Astrocyte (in vitro differentiated cells and primary cell): ENCODE results near the gene RTN4. TPM values are rescaled to one million over a fixed set of nuclear protein-coding genes. Genes with fewer than 3 reads are reported as not detected.
A peak's percentile ranks its signal among the peaks of the same experiment; 100 is the strongest.

Experiments
- DNase-seq: peaks from one replicate; pipeline ENCODE4 v3.0.0-alpha.2; 2010; ENCODE audit warnings: low read depth
- FAIRE-seq: peaks from 2 replicates; lab custom pipeline; 2011; peaks lifted over from hg19 to GRCh38; lab: Jason Lieb, UNC
- H2AFZ ChIP-seq: 2 replicates; pipeline ENCODE4 v1.6.0; 2012; ENCODE audit warnings: low read depth, low read length, inconsistent platforms
- H3K27ac ChIP-seq: 2 replicates; pipeline ENCODE4 v1.5.1; 2011; ENCODE audit warnings: low read depth, low read length, inconsistent platforms
- H3K27me3 ChIP-seq: 2 replicates; pipeline ENCODE4 v1.6.0; 2011; ENCODE audit warnings: low read length, inconsistent platforms; ENCODE audit not compliant: insufficient read depth
- H3K36me3 ChIP-seq: 2 replicates; pipeline ENCODE4 v1.5.1; 2011; ENCODE audit warnings: low read length, inconsistent platforms; ENCODE audit not compliant: insufficient read depth
- H3K4me1 ChIP-seq: 2 replicates; pipeline ENCODE4 v1.5.1; 2011; ENCODE audit warnings: low read length, inconsistent platforms; ENCODE audit not compliant: insufficient read depth
- H3K4me2 ChIP-seq: 2 replicates; pipeline ENCODE4 v1.6.0; 2012; ENCODE audit warnings: low read length, inconsistent platforms
- H3K4me3 ChIP-seq: 2 replicates; pipeline ENCODE4 v1.5.1; 2011; ENCODE audit warnings: low read depth, mild to moderate bottlenecking, low read length, inconsistent platforms; ENCODE audit not compliant: insufficient read depth
- H3K79me2 ChIP-seq: 2 replicates; pipeline ENCODE4 v1.6.0; 2012; ENCODE audit warnings: mild to moderate bottlenecking, low read length, inconsistent platforms; ENCODE audit not compliant: insufficient read depth
- H3K9ac ChIP-seq: 2 replicates; pipeline ENCODE4 v1.6.0; 2012; ENCODE audit warnings: mild to moderate bottlenecking, low read length, inconsistent platforms
- H3K9me3 ChIP-seq: 2 replicates; pipeline ENCODE4 v1.5.1; 2012; ENCODE audit warnings: low read depth, mild to moderate bottlenecking, low read length, inconsistent platforms; ENCODE audit not compliant: insufficient read depth
- H4K20me1 ChIP-seq: 2 replicates; pipeline ENCODE4 v1.6.0; 2012; ENCODE audit warnings: low read length, inconsistent platforms; ENCODE audit not compliant: insufficient read depth
- H3K27ac Mint-ChIP-seq: one replicate; pipeline ENCODE4 v1.8.0; 2021; ENCODE audit warnings: mild to moderate bottlenecking, mixed read lengths; ENCODE audit not compliant: unreplicated experiment
- H3K27me3 Mint-ChIP-seq: one replicate; pipeline ENCODE4 v1.8.0; 2021; ENCODE audit warnings: low read depth, mixed read lengths; ENCODE audit not compliant: unreplicated experiment
- H3K36me3 Mint-ChIP-seq: one replicate; pipeline ENCODE4 v1.8.0; 2021; ENCODE audit warnings: low read depth, mixed read lengths; ENCODE audit not compliant: unreplicated experiment
- H3K4me1 Mint-ChIP-seq: one replicate; pipeline ENCODE4 v1.8.0; 2021; ENCODE audit warnings: low read depth, mixed read lengths; ENCODE audit not compliant: unreplicated experiment
- H3K4me3 Mint-ChIP-seq: one replicate; pipeline ENCODE4 v1.8.0; 2021; ENCODE audit warnings: mild to moderate bottlenecking, moderate library complexity, mixed read lengths; ENCODE audit not compliant: unreplicated experiment
- H3K9me3 Mint-ChIP-seq: one replicate; pipeline ENCODE4 v1.8.0; 2021; ENCODE audit warnings: mild to moderate bottlenecking, mixed read lengths; ENCODE audit not compliant: unreplicated experiment
- EZH2 ChIP-seq: IDR thresholded peaks from 2 replicates; pipeline ENCODE4 v1.6.1; 2012; ENCODE audit warnings: mild to moderate bottlenecking, low read length, inconsistent platforms; ENCODE audit not compliant: insufficient read depth
- total RNA-seq: library from RNA; stranded (reverse); gene quantifications from 2 replicates; pipeline ENCODE4 v1.2.1, GENCODE V29; 2021
- TF ChIP-seq, protein P1 (sequence below): IDR thresholded peaks from 2 replicates; pipeline ENCODE4 v1.5.1; 2011; ENCODE audit warnings: low read depth, mild to moderate bottlenecking, inconsistent platforms, low read length, moderate library complexity; ENCODE audit not compliant: insufficient read depth

Gene RTN4
- total RNA-seq, 1 donor from 2014 or later, result 541 TPM

GRCh38 chr2:54945391-54946219 is 104.6 kb downstream of the RTN4 start:
- peak; percentile 33 for DNase-seq
- no peaks in the 10 kb centered on the region for H3K4me1 Mint-ChIP-seq
- Histone ChIP-seq H3K27ac (no peak overlapping the region), H3K9ac (no peak overlapping the region), H3K4me3 (no peak overlapping the region), H3K4me2 (no peak overlapping the region), H3K27me3 (peaks cover 2% of the 10 kb centered on the region), H3K36me3 (no peaks in the 10 kb centered on the region), H3K9me3 (no peaks in the 10 kb centered on the region), H3K79me2 (no peaks in the 10 kb centered on the region), H4K20me1 (no peaks in the 10 kb centered on the region), H3K4me1 (no peaks in the 10 kb centered on the region), H2AFZ (peak overlapping the region; percentile 3)
- no peaks in the 10 kb centered on the region for H3K9me3 Mint-ChIP-seq
- FAIRE-seq, result no peak
- H3K27me3 Mint-ChIP-seq, result peaks cover 8% of the 10 kb centered on the region
- no peak for TF ChIP-seq EZH2
- TF ChIP-seq, protein P1, sequence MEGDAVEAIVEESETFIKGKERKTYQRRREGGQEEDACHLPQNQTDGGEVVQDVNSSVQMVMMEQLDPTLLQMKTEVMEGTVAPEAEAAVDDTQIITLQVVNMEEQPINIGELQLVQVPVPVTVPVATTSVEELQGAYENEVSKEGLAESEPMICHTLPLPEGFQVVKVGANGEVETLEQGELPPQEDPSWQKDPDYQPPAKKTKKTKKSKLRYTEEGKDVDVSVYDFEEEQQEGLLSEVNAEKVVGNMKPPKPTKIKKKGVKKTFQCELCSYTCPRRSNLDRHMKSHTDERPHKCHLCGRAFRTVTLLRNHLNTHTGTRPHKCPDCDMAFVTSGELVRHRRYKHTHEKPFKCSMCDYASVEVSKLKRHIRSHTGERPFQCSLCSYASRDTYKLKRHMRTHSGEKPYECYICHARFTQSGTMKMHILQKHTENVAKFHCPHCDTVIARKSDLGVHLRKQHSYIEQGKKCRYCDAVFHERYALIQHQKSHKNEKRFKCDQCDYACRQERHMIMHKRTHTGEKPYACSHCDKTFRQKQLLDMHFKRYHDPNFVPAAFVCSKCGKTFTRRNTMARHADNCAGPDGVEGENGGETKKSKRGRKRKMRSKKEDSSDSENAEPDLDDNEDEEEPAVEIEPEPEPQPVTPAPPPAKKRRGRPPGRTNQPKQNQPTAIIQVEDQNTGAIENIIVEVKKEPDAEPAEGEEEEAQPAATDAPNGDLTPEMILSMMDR, result no peak
- no peaks in the 10 kb centered on the region for H3K36me3 Mint-ChIP-seq
- H3K4me3 Mint-ChIP-seq, result no peak overlapping the region
- no peak overlapping the region for H3K27ac Mint-ChIP-seq

DNA sequence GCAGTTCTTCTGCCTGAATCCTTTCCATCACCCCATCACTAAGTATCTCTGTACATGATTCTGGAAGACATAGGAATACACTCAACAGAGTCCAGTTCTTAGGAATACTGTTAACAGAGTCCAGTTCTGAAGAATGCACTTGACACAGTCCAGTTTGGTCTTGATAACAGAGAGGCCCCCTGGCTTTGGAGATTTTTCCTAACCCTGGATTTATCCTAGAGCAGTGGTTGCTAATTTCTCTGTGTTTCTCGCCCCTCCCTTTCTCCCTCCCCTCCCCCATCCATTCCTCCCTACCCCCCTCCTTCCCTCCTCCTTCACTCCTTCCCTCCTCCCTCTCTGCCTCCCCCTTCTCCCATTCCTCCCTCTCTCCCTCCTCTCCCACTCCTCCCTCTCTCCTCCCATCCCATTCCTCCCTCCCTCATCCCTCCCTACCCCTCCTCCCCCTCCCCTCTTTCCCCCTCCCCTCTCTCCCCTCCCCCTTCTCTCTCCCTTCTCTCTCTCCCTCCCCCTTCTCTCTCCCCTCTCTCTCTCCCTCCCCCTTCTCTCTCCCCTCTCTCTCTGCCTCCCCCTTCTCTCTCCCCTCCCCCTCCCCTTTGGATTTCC is 105.4 kb downstream of the RTN4 start:
- Histone ChIP-seq H3K4me1 (no peaks in the 10 kb centered on the region), H3K27ac (no peak overlapping the region), H3K27me3 (peaks cover 2% of the 10 kb centered on the region), H3K9ac (no peak overlapping the region), H3K36me3 (no peaks in the 10 kb centered on the region), H3K9me3 (no peaks in the 10 kb centered on the region), H2AFZ (no peak overlapping the region), H3K4me2 (no peak overlapping the region), H3K79me2 (no peaks in the 10 kb centered on the region), H3K4me3 (no peak overlapping the region), H4K20me1 (no peaks in the 10 kb centered on the region)
- no peaks in the 10 kb centered on the region for H3K4me1 Mint-ChIP-seq
- no peak for FAIRE-seq
- TF ChIP-seq EZH2, result no peak
- TF ChIP-seq, protein P1, result no peak
- no peaks in the 10 kb centered on the region for H3K36me3 Mint-ChIP-seq
- H3K4me3 Mint-ChIP-seq, result no peak overlapping the region
- peaks cover 8% of the 10 kb centered on the region for H3K27me3 Mint-ChIP-seq
- no peak for DNase-seq
- H3K27ac Mint-ChIP-seq, result no peak overlapping the region
- H3K9me3 Mint-ChIP-seq, result no peaks in the 10 kb centered on the region
